Parathyroid adenoma (tissue), 2 donors: ENCODE measurements around the gene CTRL.

ENCODE experiments used
- H2AFZ ChIP-seq: fragments of 300-600 bp; sonication (generic); one replicate; pipeline ENCODE4 v1.7.0; 2017; ENCODE audit warnings: antibody characterized with exemption, mild to moderate bottlenecking
- H3K27ac ChIP-seq: fragments of 300-600 bp; sonication (generic); one replicate; pipeline ENCODE4 v1.7.0; 2017
- H3K27me3 ChIP-seq: fragments of 300-600 bp; sonication (generic); one replicate; pipeline ENCODE4 v1.7.0; 2017; ENCODE audit warnings: low read length; ENCODE audit not compliant: control insufficient read depth, insufficient read depth
- H3K36me3 ChIP-seq: fragments of 300-600 bp; sonication (generic); one replicate; pipeline ENCODE4 v1.7.0; 2017; ENCODE audit warnings: low read length; ENCODE audit not compliant: control insufficient read depth, insufficient read depth
- H3K4me1 ChIP-seq: fragments of 300-600 bp; sonication (generic); one replicate; pipeline ENCODE4 v1.7.0; 2017; ENCODE audit warnings: control low read depth
- H3K4me2 ChIP-seq: fragments of 300-600 bp; sonication (generic); one replicate; pipeline ENCODE4 v1.7.0; 2017; ENCODE audit warnings: low read length
- H3K4me3 ChIP-seq: fragments of 300-600 bp; sonication (generic); one replicate; pipeline ENCODE4 v1.7.0; 2017; ENCODE audit warnings: low read depth, low read length
- H3K79me2 ChIP-seq: fragments of 300-600 bp; sonication (generic); one replicate; pipeline ENCODE4 v1.7.0; 2017; ENCODE audit warnings: control low read depth
- H3K9ac ChIP-seq: fragments of 300-600 bp; sonication (generic); one replicate; pipeline ENCODE4 v1.7.0; 2017; ENCODE audit warnings: mild to moderate bottlenecking
- H3K9me3 ChIP-seq: fragments of 300-600 bp; sonication (generic); one replicate; pipeline ENCODE4 v1.7.0; 2017; ENCODE audit warnings: low read length; ENCODE audit not compliant: control insufficient read depth
- CTCF ChIP-seq: fragments of 300-600 bp; sonication (generic); IDR thresholded peaks from one replicate; pipeline ENCODE4 v1.7.0; 2017; ENCODE audit warnings: antibody characterized with exemption, mild to moderate bottlenecking
- donor health status: primary hyperparathyroidism.

The CTRL gene

GRCh38 chr16:67965668-67966548, 34.2 kb upstream of the CTRL start:
- Histone ChIP-seq H3K79me2 (peaks cover 16% of the 10 kb centered on the region), H3K9me3 (no peaks in the 10 kb centered on the region), H2AFZ (no peak overlapping the region), H3K4me1 (peaks cover 46% of the 10 kb centered on the region), H3K9ac (no peak overlapping the region), H3K4me2 (peak overlapping the region; percentile 8), H3K27ac (peak overlapping the region; percentile 70), H3K36me3 (no peaks in the 10 kb centered on the region), H3K27me3 (no peaks in the 10 kb centered on the region), H3K4me3 (no peak overlapping the region)
- TF ChIP-seq CTCF: no peak

GRCh38 chr16:67964477-67965131, 32.9 kb upstream of the CTRL start:
- Histone ChIP-seq H3K9ac (no peak overlapping the region), H3K27me3 (no peaks in the 10 kb centered on the region), H3K9me3 (no peaks in the 10 kb centered on the region), H3K27ac (peak overlapping the region; percentile 70), H3K4me3 (no peak overlapping the region), H3K79me2 (peaks cover 25% of the 10 kb centered on the region), H2AFZ (no peak overlapping the region), H3K4me2 (peak overlapping the region; percentile 8), H3K36me3 (no peaks in the 10 kb centered on the region), H3K4me1 (peaks cover 51% of the 10 kb centered on the region)
- no peak for TF ChIP-seq CTCF

- Histone ChIP-seq H3K27ac (peak overlapping the region; percentile 70), H3K27me3 (no peaks in the 10 kb centered on the region), H3K4me3 (no peak overlapping the region), H3K79me2 (peaks cover 25% of the 10 kb centered on the region), H3K4me1 (peaks cover 51% of the 10 kb centered on the region), H3K9ac (no peak overlapping the region), H3K36me3 (no peaks in the 10 kb centered on the region), H3K9me3 (no peaks in the 10 kb centered on the region), H3K4me2 (no peak overlapping the region), H2AFZ (no peak overlapping the region)
- TF ChIP-seq CTCF: no peak
These were observed 32.1 kb upstream of the CTRL start for GRCh38 chr16:67963662-67964321.

- Histone ChIP-seq H2AFZ (no peak overlapping the region), H3K27me3 (no peaks in the 10 kb centered on the region), H3K4me2 (no peak overlapping the region), H3K9me3 (no peaks in the 10 kb centered on the region), H3K27ac (peak overlapping the region; percentile 4), H3K36me3 (no peaks in the 10 kb centered on the region), H3K9ac (no peak overlapping the region), H3K4me3 (no peak overlapping the region), H3K79me2 (peaks cover 25% of the 10 kb centered on the region), H3K4me1 (peaks cover 51% of the 10 kb centered on the region)
- no peak for TF ChIP-seq CTCF
These were observed 31.6 kb upstream of the CTRL start for GRCh38 chr16:67963292-67963661.
